MG63 (cell line): ENCODE measurements around the gene LMCD1. TPM values are rescaled to one million over a fixed set of nuclear protein-coding genes. Genes with fewer than 3 reads are reported as not detected.

Experiments
- DNase-seq: peaks from one replicate; pipeline ENCODE4 v3.0.0-alpha.2; 2020
- H3K27me3 ChIP-seq: fragments of 250-450 bp; sonication (Bioruptor Pico); 2 replicates; pipeline ENCODE4 v1.5.1; 2020; ENCODE audit warnings: mild to moderate bottlenecking, moderate library complexity
- H3K36me3 ChIP-seq: fragments of 250-450 bp; sonication (Bioruptor Pico); 2 replicates; pipeline ENCODE4 v1.5.1; 2020; ENCODE audit warnings: mild to moderate bottlenecking, moderate library complexity
- H3K4me3 ChIP-seq: fragments of 250-450 bp; sonication (Bioruptor Pico); 2 replicates; pipeline ENCODE4 v1.5.1; 2020; ENCODE audit warnings: mild to moderate bottlenecking, moderate library complexity
- H3K9me3 ChIP-seq: fragments of 250-450 bp; sonication (Bioruptor Pico); 2 replicates; pipeline ENCODE4 v1.5.1; 2020; ENCODE audit warnings: mild to moderate bottlenecking, moderate library complexity
- total RNA-seq: library from RNA; depleted of rRNA; stranded (reverse); fragments of >200 nt; shearing (Covaris generic); gene quantifications from 2 replicates; pipeline ENCODE4 v1.2.3, GENCODE V29; 2014; ENCODE audit warnings: low replicate concordance

The LMCD1 gene
- total RNA-seq, 1 experiment from 2014 or later, result 3.4 TPM

DNA sequence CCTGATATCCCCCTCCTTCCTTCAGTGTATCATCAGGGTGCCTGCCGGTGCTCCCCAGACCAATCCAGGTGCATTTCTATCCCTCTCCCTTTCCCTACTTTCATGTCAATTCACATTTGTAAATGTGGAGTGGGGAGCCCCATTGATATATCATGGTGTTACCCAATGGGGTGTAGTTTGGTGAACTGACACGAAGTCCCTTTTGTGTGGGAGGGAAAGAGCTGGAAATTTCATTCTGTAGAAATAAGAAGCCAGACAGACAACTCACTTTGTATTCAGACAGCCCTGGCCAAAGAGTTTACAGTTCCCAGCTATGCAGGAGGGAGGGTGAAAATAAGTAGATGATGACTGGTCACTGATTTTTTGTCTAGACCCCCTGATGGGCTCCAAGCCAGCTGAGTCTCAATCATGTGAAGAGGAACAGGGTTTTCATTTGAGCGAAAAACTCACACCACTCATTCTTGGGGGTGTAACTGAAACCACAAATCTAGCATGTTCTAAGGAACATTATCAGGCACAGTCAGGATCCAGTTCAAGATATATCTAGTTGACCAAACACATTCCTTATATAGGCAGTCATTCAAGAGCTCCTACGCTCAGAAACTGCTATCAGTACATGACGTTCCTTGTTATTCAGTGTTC, 58.9 kb downstream of the LMCD1 start:
- Histone ChIP-seq H3K4me3 (no peak overlapping the region), H3K9me3 (no peaks in the 10 kb centered on the region), H3K27me3 (no peaks in the 10 kb centered on the region), H3K36me3 (no peaks in the 10 kb centered on the region)
- no peak for DNase-seq

DNA sequence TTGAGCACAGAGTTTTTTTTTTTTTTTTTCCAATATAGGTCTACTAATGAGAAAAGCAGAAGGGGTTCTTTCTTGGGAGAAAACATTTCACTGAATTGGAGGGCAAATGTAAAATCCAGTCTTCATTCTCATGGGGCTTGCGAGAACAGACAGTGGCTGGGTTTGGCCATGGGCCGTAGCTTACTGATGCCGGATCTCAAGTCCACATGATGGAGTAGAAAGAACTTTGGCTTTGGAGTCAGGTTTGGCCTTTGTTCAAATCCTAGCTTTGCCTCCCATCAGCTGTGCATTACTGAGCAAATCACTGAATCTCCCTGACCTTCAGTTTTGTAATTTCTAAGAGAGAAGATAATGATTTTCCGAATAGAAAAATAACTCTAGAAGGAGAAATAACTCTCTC, 59.7 kb downstream of the LMCD1 start:
- no peaks in the 10 kb centered on the region for H3K27me3 ChIP-seq
- DNase-seq, result no peak
- no peaks in the 10 kb centered on the region for H3K36me3 ChIP-seq
- H3K9me3 ChIP-seq, result no peaks in the 10 kb centered on the region
- no peak overlapping the region for H3K4me3 ChIP-seq

DNA sequence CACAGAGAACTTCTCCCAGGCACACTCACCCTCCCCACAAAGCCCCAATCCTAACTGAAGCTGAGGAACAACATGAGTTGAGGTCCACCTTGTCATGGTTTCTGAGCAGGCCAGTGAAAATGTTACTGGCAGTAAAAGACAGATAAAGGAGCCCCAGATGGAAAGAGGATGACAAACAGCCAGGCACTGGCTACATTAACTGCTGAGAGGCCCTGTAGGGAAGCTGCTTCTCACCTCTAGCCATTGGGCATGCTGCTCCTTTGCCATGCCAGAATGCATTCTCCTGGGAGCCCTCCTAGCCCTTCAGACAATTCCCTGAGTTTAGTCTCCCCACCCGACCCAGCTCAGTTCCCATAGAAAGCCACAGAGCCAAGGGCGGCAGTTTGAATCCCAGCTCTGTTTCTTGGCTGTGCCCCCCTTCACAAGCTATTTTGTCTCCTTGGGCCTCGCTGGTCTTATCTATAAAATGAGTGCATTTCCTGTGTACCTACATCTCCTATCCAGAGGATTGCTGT, 60.5 kb downstream of the LMCD1 start:
- no peak overlapping the region for H3K4me3 ChIP-seq
- DNase-seq, result no peak
- H3K27me3 ChIP-seq, result no peaks in the 10 kb centered on the region
- no peaks in the 10 kb centered on the region for H3K36me3 ChIP-seq
- H3K9me3 ChIP-seq, result no peaks in the 10 kb centered on the region

DNA sequence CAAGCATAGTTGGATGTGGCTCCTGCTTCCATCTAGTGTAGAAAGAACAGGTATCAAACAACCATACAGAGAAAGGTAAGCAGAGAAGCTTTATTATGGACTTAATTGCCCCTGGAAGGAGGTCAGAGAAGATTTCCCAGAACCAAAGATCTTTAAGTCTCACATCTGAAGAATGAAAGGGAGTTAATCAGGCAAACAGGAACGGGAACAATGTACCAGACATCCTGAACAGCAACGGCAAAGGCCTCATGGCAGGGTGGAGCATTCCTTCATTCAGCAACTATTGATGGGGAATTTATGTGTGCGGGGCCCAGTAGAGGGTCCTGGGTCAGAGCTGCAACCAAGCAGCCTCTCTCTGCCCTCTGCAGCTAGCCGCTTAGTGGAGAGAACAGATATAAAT, 61.5 kb downstream of the LMCD1 start:
- Histone ChIP-seq H3K4me3 (no peak overlapping the region), H3K36me3 (no peaks in the 10 kb centered on the region), H3K27me3 (no peaks in the 10 kb centered on the region), H3K9me3 (no peaks in the 10 kb centered on the region)
- DNase-seq, result no peak

DNA sequence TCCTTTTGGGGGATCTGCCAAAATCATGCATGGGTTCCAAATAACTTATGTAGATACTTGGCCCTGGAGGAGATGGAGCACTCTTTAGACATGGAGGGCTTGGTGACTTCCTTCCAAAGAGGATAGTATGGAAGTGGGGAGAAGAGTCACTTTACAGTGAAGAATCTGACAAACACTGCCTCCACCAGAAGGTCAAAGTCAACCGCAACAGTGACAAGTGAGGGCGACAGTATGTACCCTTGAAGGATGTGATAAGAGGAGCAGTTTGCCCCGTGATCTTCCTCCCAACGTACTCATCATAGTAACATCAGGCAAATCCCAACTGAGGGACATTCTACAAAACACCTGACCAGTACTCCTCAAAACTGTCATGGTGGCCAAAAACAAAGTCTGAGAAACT, 62.0 kb downstream of the LMCD1 start:
- no peak for DNase-seq
- H3K36me3 ChIP-seq, result no peaks in the 10 kb centered on the region
- no peaks in the 10 kb centered on the region for H3K9me3 ChIP-seq
- no peak overlapping the region for H3K4me3 ChIP-seq
- no peaks in the 10 kb centered on the region for H3K27me3 ChIP-seq

DNA sequence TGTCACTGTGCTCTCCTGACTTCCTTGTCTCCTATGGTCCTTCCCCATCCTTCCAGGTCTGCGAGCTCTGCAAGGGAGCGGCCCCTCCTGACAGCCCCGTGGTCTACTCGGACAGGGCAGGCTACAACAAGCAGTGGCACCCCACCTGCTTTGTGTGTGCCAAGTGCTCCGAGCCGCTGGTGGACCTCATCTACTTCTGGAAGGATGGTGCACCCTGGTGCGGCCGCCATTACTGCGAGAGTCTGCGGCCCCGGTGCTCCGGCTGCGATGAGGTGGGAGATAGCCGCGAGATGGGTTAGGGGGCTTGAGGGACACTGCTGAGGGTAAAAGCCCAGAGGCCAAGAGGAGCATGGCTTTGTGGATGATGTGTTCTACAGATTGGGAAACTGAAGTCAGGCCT, 63.8 kb downstream of the LMCD1 start:
- H3K27me3 ChIP-seq, result no peaks in the 10 kb centered on the region
- DNase-seq, result no peak
- H3K9me3 ChIP-seq, result no peaks in the 10 kb centered on the region
- H3K36me3 ChIP-seq, result no peaks in the 10 kb centered on the region
- no peak overlapping the region for H3K4me3 ChIP-seq

DNA sequence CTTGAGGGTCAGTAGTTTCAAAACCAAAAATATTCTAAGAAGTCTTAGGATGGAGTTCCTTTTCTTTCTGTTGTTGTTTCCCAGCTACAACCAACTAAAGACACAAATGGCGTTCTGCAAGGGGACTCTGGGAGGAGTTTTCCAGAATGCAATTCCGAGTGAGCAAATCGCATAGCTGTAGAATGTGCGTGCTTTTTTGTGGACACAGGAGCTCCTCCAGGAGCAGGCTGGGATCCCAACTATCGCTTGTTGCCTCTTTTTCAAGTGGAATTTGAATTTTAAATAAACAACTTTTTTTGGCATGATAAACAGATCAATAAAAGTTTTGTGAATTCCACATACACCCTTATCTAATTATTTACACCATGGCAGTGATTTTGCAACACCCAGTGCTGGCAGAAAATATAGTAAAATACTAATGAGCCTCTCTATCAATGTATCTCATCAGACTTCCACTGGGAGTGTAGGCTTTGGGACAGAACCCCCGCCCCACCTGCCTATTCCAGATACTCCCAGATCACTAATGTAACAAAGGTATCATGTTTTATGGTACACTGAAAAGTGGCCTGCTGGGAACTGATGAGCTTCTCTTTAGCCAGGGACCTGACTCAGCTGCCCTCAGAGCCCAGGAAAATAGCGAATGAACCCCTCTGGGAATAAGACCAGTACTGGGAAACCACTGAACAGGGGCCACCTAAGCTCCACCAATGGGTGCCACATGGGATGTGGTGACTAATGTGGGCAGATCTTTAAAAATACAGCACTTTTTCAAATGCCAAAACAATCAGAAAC, 66.4 kb downstream of the LMCD1 start:
- no peaks in the 10 kb centered on the region for H3K36me3 ChIP-seq
- no peaks in the 10 kb centered on the region for H3K27me3 ChIP-seq
- H3K9me3 ChIP-seq, result no peaks in the 10 kb centered on the region
- no peak overlapping the region for H3K4me3 ChIP-seq
- DNase-seq, result no peak

DNA sequence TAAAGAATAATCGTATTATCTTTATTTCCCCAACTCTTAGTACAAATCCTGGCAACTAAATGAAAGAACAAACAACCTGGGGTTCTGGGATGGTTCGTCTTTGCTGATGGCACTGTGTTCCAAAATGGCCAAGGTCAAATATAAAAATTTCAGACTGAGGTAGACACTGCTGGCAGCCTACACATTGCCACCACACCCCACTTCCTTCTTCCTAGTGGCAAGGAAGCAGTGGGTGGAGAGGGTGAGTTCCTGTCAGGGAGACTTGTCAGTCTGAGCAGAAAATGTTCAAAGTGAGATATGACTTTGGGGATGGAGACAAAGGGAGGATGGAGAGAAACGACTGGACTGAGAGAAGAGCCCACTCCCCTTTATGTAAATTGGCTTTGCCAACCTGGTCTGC, 69.6 kb downstream of the LMCD1 start:
- no peaks in the 10 kb centered on the region for H3K36me3 ChIP-seq
- no peak for DNase-seq
- H3K4me3 ChIP-seq, result no peak overlapping the region
- H3K9me3 ChIP-seq, result no peaks in the 10 kb centered on the region
- no peaks in the 10 kb centered on the region for H3K27me3 ChIP-seq

DNA sequence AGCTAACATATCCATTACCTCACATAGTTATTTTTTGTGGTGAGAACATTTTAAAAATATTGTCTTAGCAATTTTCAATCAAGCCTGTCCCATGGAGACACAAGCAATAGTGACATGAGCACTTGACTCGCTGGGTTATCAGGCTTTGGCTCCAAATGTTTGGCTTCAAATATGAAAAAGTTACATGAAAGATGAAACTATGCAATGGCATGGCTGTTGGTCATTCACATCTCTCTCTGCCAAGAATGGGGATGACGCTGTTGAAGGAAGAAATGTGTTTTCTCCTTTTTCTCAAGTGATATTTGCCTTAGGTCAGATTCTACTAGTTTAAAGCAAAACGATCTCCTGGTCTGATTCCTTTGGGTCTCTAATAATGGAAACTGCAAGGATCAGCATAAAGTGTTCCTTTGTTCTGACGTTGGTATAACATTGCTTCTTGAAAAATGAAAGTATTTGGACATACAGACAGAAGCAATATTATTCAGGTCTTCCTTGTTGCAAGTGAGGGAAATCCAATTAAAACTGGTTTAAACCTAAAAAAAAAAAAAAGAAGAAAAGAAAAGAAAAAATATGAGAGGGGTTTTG, 71.8 kb downstream of the LMCD1 start:
- H3K4me3 ChIP-seq, result no peak overlapping the region
- no peaks in the 10 kb centered on the region for H3K36me3 ChIP-seq
- H3K9me3 ChIP-seq, result no peaks in the 10 kb centered on the region
- DNase-seq, result no peak
- H3K27me3 ChIP-seq, result no peaks in the 10 kb centered on the region

DNA sequence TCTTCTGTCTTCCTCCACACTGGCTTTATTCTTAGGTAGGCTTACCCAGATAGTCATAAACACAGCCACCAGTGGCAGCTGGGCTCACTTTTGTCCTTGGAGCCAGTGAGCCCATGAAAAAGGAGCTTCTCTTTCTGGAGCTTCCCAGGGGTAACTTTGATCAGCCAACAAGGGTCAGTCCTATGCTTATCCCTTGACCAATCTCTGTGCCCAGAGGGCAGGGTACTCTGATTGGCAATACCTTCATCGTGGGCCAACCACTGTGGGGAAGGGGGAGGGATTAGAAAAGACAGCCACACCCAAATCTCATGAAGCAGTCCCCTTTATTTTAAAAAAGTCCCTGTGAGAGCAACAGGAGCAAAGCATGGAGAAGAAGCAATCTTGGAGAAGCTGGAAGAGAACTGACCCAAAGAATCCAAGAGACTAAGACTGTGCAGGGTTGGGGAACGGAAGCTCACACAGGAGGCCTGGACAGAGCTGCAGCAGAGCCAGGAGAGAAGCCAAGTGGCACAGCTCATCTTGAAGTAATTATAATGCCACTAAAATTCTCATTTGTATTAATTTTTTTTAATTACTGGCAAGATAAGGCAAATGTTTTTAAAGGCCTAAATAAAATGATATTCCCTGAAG, 72.5 kb downstream of the LMCD1 start:
- Histone ChIP-seq H3K27me3 (no peaks in the 10 kb centered on the region), H3K4me3 (no peak overlapping the region), H3K36me3 (no peaks in the 10 kb centered on the region), H3K9me3 (no peaks in the 10 kb centered on the region)
- no peak for DNase-seq

DNA sequence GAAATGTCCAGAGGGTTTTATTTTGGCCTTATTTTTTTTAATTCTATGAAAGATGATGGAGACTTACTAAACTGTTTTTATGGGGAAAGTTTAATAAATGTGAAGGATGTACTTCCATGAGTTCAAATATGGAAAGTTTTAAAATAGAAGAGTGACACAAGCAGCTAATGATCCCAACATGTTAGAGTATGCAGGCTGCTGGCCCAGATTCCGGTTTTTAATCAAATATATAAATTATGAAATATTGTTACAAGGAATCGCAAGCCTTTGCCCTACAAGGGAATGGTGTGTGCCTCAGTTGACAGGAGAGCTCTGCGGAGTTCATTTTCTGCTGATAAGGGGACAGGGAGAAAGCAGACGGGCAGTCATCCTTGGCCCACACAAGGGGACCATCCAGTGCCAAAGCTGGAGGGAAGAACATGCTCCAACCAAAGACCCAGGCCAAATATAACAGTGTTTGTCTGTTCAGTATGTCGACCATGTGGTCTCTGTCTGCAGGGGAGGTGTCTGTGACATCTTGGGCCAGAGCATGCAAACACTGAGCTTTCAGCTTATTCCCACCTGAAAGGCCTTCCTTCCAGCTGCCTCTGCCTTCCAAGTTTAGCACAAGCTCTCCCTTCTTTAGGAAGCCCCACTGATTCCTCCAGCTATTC, 73.2 kb downstream of the LMCD1 start:
- DNase-seq, result no peak
- Histone ChIP-seq H3K4me3 (no peak overlapping the region), H3K27me3 (no peaks in the 10 kb centered on the region), H3K9me3 (no peaks in the 10 kb centered on the region), H3K36me3 (no peaks in the 10 kb centered on the region)

DNA sequence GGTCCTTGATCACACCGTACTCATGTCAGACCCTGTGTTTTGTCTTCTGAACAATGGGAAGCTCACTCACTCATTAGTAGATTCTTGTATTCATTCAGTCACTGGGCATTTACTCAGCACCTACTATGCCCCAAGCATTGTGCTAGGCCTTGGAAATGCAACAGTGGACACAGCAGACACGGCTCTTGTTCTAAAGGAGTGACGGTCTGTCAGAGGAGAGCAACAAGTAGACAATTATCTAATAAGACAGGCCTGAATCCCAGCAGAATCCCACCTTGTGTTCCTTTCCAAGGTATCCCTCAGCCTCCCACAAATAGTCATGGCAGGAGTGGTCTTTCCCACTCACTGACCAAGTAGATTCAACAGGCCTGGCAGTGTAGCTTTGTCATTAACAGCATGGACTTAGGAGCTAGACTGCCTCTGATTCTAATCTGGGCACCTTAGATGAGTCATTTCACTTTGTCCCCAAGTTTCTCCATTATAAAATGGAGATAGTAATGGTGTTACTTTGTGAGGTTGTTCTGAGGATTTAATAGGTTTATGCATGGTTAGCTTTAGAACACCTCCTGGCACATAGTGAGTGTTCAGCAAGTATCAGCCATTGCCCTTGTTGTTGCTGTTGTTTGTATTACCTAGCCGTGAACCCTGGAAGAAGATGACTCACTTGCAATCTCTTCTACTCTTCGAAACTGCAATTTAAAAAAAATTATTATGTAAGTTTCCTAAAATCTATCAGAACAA, 73.9 kb downstream of the LMCD1 start:
- DNase-seq, result no peak
- Histone ChIP-seq H3K27me3 (no peaks in the 10 kb centered on the region), H3K9me3 (no peaks in the 10 kb centered on the region), H3K4me3 (no peak overlapping the region), H3K36me3 (no peaks in the 10 kb centered on the region)

DNA sequence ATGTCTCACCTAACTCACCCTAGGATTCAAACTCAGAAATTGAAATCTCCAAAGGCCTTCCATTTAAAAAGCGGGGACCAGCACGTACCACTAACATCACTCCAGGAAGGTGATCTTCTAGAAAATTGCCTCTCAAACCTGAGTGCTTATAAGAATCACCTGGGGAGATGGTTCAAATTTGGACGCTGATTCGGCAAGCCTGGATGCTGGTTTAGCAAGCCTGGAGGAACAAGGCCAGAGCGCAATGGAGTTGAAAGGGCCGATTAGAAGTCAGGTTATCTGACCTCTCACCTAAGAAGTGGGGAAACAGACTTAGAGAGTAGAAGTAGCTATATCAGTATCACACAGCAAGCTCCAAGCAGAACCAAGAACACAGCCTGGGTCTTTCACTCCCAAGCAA, 74.8 kb downstream of the LMCD1 start:
- no peaks in the 10 kb centered on the region for H3K36me3 ChIP-seq
- H3K27me3 ChIP-seq, result no peaks in the 10 kb centered on the region
- no peaks in the 10 kb centered on the region for H3K9me3 ChIP-seq
- H3K4me3 ChIP-seq, result no peak overlapping the region
- DNase-seq, result no peak

DNA sequence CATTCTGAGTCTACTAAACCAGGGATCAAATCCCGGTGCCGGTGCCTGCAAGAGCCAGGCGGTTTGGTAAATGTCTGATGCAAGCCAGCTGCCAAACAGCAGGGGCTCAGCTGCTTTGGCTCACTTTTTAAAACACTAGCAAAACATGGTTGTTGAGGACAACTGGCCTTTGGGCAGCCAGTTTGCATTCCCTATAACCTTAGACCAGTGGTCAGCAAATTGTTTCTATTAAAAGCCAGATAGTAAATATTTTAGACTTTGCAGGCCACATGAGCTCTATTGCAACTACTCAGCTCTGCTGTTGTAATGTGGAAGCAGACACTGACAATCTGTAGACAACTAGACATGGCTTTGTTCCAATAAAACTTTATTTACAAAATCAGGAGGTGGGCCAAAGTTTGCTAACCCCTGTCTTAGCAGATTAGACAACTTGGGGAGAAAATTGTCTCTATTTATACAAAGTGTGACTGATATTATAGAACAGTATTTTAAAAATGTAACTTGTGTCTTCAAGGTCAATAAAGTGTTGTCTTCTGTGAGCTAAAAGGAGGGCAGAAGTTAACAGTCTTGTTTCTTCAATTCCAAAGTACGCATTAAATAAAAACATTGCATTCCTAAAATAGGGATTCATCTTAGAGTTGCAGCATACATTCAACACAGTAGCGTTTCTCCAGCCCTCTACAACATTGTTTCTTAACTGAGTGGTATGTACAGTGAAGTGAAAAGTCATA, 75.4 kb downstream of the LMCD1 start:
- H3K9me3 ChIP-seq, result no peaks in the 10 kb centered on the region
- H3K27me3 ChIP-seq, result no peaks in the 10 kb centered on the region
- no peak overlapping the region for H3K4me3 ChIP-seq
- DNase-seq, result peak; percentile 54
- no peaks in the 10 kb centered on the region for H3K36me3 ChIP-seq

DNA sequence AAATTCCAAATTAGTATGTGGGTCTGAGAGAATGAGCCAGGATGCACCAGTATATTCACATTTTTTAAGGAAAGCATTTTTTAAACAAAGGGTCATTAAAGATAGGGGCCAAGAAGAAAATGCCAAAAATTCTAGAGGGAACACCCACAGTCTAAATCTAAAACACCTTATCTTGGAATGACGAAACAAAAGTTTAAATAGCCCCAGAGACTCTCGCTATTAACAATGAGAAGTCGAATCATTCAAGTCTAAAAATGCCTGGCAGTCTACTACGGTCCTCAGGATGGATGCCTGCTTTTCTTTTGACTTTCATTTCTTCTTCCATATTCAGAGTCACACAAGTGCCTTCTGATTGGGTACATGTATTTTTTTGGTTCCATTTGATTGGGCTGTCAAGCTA, 76.7 kb downstream of the LMCD1 start:
- no peak for DNase-seq
- H3K36me3 ChIP-seq, result no peaks in the 10 kb centered on the region
- no peaks in the 10 kb centered on the region for H3K27me3 ChIP-seq
- no peak overlapping the region for H3K4me3 ChIP-seq
- H3K9me3 ChIP-seq, result no peaks in the 10 kb centered on the region

DNA sequence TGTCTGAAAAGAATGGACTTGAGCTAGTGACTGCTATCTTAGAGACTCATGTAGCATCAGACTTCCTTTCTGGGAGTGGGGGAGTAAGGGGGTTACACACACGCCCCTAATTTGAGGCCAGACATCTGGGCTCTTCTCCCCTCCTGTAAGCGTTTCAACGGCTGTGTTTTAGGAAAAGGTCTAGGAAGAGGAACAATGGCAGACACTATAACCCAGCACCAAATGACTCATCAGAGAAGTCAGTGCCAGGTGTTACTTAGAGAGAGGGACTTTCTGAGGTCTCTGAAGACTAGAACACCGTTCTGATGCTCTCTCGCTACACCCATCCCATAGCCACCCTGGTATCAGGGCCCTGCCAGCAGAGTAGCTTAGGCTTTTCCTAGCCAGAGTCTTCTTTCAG, 77.5 kb downstream of the LMCD1 start:
- no peaks in the 10 kb centered on the region for H3K9me3 ChIP-seq
- no peaks in the 10 kb centered on the region for H3K27me3 ChIP-seq
- DNase-seq, result no peak
- H3K36me3 ChIP-seq, result no peaks in the 10 kb centered on the region
- H3K4me3 ChIP-seq, result no peak overlapping the region
